Osteoblast (primary cell): ENCODE data around the gene OXER1. TPM values are rescaled to one million over a fixed set of nuclear protein-coding genes. Genes with fewer than 3 reads are reported as not detected.

ENCODE experiments used
- DNase-seq: peaks from one replicate; pipeline ENCODE4 v3.0.0; 2011; ENCODE audit warnings: low spot score, mixed read lengths; ENCODE audit not compliant: insufficient read length; ENCODE audit errors: missing footprints
- H2AFZ ChIP-seq: 2 replicates; pipeline ENCODE4 v1.6.0; 2011; ENCODE audit warnings: mild to moderate bottlenecking, low read length
- H3K27ac ChIP-seq: 2 replicates; pipeline ENCODE4 v1.5.1; 2011; ENCODE audit warnings: mild to moderate bottlenecking, low read depth, low read length, moderate library complexity
- H3K27me3 ChIP-seq: 2 replicates; pipeline ENCODE4 v1.6.0; 2012; ENCODE audit warnings: mild to moderate bottlenecking, control low read depth, inconsistent platforms, low read length, moderate library complexity; ENCODE audit not compliant: insufficient read depth
- H3K36me3 ChIP-seq: 2 replicates; pipeline ENCODE4 v1.5.1; 2011; ENCODE audit warnings: mild to moderate bottlenecking, low read length, control low read depth, moderate library complexity; ENCODE audit not compliant: insufficient read depth
- H3K4me1 ChIP-seq: 2 replicates; pipeline ENCODE4 v1.5.1; 2011; ENCODE audit warnings: mild to moderate bottlenecking, low read length, control low read depth, moderate library complexity; ENCODE audit not compliant: insufficient read depth
- H3K4me2 ChIP-seq: 2 replicates; pipeline ENCODE4 v1.6.0; 2011; ENCODE audit warnings: mild to moderate bottlenecking, low read length; ENCODE audit not compliant: insufficient read depth
- H3K4me3 ChIP-seq: fragments of 200-600 bp; sonication (generic); 3 replicates; pipeline ENCODE4 v1.5.1; 2012; ENCODE audit warnings: mild to moderate bottlenecking, low read length, inconsistent platforms; ENCODE audit not compliant: insufficient read depth
- H3K79me2 ChIP-seq: 2 replicates; pipeline ENCODE4 v1.6.0; 2012; ENCODE audit warnings: mild to moderate bottlenecking, low read length, control low read depth, inconsistent platforms; ENCODE audit not compliant: insufficient read depth
- H3K9me3 ChIP-seq: 2 replicates; pipeline ENCODE4 v1.5.1; 2011; ENCODE audit warnings: low read depth, low read length, control low read depth
- H4K20me1 ChIP-seq: 2 replicates; pipeline ENCODE4 v1.6.0; 2012; ENCODE audit warnings: mild to moderate bottlenecking, low read length, control low read depth; ENCODE audit not compliant: insufficient read depth
- total RNA-seq: library from RNA; depleted of rRNA; stranded (reverse); fragments of >200 nt; gene quantifications from 2 replicates; pipeline ENCODE4 v1.2.3, GENCODE V29; 2012
- TF ChIP-seq, protein P1 (sequence below): IDR thresholded peaks from 2 replicates; pipeline ENCODE4 v1.5.1; 2011; ENCODE audit warnings: mild to moderate bottlenecking, low read depth, low read length, moderate library complexity; ENCODE audit errors: extremely low read depth

Gene OXER1
- total RNA-seq, 1 donor = not detected

DNA sequence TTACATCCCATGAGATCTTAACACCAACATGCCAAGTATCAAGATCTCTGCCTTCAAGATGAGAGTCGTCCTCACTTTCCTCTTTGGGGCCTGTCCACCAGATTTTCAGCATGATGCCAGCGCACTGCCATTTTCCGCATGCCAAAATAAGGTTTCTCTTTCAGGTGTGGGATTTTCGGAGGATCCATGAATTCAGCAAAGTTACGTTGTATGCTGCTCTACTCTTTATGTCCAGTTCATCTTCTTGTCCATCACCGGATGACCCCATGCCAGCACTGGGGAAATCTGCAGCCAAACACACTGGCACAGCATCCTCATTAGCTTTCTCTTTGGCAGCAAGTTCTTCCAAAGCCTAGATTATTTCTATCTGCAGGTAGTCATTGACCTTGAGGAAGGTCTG, 33.3 kb upstream of the OXER1 start:
- TF ChIP-seq, protein P1, sequence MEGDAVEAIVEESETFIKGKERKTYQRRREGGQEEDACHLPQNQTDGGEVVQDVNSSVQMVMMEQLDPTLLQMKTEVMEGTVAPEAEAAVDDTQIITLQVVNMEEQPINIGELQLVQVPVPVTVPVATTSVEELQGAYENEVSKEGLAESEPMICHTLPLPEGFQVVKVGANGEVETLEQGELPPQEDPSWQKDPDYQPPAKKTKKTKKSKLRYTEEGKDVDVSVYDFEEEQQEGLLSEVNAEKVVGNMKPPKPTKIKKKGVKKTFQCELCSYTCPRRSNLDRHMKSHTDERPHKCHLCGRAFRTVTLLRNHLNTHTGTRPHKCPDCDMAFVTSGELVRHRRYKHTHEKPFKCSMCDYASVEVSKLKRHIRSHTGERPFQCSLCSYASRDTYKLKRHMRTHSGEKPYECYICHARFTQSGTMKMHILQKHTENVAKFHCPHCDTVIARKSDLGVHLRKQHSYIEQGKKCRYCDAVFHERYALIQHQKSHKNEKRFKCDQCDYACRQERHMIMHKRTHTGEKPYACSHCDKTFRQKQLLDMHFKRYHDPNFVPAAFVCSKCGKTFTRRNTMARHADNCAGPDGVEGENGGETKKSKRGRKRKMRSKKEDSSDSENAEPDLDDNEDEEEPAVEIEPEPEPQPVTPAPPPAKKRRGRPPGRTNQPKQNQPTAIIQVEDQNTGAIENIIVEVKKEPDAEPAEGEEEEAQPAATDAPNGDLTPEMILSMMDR = no peak
- Histone ChIP-seq H3K4me2 (no peak overlapping the region), H3K4me1 (peaks cover 13% of the 10 kb centered on the region)

DNA sequence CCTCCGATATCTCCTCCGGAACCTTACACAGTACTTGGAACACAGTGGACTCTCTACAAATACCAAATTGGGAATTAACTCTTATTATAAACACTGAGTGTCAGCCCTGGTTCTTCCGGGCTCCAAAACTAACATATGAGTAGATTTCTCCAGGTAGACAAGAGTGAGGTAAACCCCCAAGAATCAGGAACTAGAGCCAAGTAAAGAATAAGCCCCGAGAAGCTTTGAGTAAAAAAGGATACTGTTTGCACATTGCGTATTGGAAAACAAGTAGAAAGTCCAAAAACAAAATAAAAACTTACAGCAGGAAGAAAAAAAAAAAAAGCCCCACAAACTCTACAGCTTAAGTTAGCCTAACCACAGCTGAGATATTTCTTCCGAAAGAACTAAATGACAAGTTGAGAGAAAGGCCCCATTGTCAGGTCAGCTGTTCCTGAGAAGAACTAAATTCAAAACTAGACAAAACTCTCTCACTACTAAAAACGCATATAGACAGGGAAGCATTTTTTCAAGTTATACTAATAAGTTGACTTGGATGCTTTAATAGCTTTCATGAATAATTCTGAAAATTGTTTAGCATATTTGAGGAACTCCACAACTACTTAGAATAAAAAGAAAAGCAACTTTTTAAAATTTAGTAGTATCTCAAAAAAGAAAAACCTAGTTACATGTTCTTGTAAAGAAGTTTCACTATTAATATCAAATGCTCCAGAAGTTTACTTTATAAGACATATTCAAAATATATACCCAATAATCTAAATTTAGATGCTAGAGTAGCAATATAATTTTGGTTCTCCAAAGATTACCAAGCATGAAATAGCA, 32.7 kb upstream of the OXER1 start:
- H3K4me3 ChIP-seq = no peak overlapping the region
- H3K27ac ChIP-seq = no peak overlapping the region

More for the DNA sequence above, 33.3 kb upstream of the OXER1 start:
- Histone ChIP-seq H3K27ac (no peak overlapping the region), H3K4me3 (no peak overlapping the region), H3K36me3 (no peaks in the 10 kb centered on the region), H3K27me3 (peaks cover 2% of the 10 kb centered on the region), H3K9me3 (no peaks in the 10 kb centered on the region), H3K79me2 (no peaks in the 10 kb centered on the region), H2AFZ (no peak overlapping the region), H4K20me1 (no peaks in the 10 kb centered on the region)
- DNase-seq = no peak

DNA sequence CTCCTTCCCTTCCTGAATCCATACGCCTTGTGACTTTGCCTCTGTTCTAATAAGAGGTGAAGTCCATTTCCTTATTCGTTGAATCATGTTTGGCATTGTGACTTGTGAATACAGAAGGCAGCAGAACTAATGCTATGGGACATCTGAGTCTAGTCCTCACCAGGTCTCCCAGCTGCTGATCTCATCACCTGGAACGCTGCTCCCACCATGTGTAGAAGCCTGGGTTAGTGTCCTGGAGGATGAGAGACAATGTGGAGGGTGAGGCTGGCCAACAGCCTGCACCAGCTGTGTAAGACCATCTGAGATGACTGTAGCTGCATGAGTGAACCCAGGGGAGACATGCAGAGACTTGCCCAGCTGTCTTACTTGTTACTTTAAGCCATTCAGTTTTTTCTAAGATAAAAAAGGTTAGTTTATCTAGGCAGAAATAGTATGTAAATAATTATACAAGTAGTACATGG, 31.9 kb upstream of the OXER1 start:
- H3K4me2 ChIP-seq = no peak overlapping the region
- DNase-seq = peak; percentile 62
- no peaks in the 10 kb centered on the region for H3K36me3 ChIP-seq

More for the DNA sequence above, 32.7 kb upstream of the OXER1 start:
- Histone ChIP-seq H4K20me1 (no peaks in the 10 kb centered on the region), H3K4me1 (peaks cover 10% of the 10 kb centered on the region), H3K9me3 (no peaks in the 10 kb centered on the region), H2AFZ (peak overlapping the region; percentile 47), H3K27me3 (peaks cover 8% of the 10 kb centered on the region), H3K36me3 (no peaks in the 10 kb centered on the region), H3K4me2 (no peak overlapping the region), H3K79me2 (no peaks in the 10 kb centered on the region)
- TF ChIP-seq, protein P1 = no peak
- peak; percentile 42 for DNase-seq

GRCh38 chr2:42795275-42795674, 31.3 kb upstream of the OXER1 start:
- Histone ChIP-seq H4K20me1 (no peaks in the 10 kb centered on the region), H3K79me2 (no peaks in the 10 kb centered on the region), H3K4me1 (peaks cover 3% of the 10 kb centered on the region), H3K36me3 (no peaks in the 10 kb centered on the region), H3K4me2 (no peak overlapping the region), H3K4me3 (no peak overlapping the region), H3K27ac (no peak overlapping the region), H3K9me3 (no peaks in the 10 kb centered on the region), H2AFZ (no peak overlapping the region), H3K27me3 (peaks cover 13% of the 10 kb centered on the region)
- TF ChIP-seq, protein P1 = no peak
- peak; percentile 8 for DNase-seq

More for the DNA sequence above, 31.9 kb upstream of the OXER1 start:
- H3K27me3 ChIP-seq = peaks cover 11% of the 10 kb centered on the region
- peak overlapping the region; percentile 3 for H2AFZ ChIP-seq
- no peak overlapping the region for H3K4me3 ChIP-seq
- no peaks in the 10 kb centered on the region for H3K79me2 ChIP-seq
- H3K9me3 ChIP-seq = no peaks in the 10 kb centered on the region
- peaks cover 3% of the 10 kb centered on the region for H3K4me1 ChIP-seq
- H3K27ac ChIP-seq = no peak overlapping the region
- TF ChIP-seq, protein P1 = no peak
- no peaks in the 10 kb centered on the region for H4K20me1 ChIP-seq
